HepG2 (cell line): ENCODE data around the gene KLHL18. TPM values are rescaled to one million over a fixed set of nuclear protein-coding genes. Genes with fewer than 3 reads are reported as not detected.

ENCODE experiments used
- FOXA3 ChIP-seq: IDR thresholded peaks from 2 replicates; pipeline ENCODE4 v1.6.1; 2016; ENCODE audit warnings: missing genetic modification reagents, missing compliant biosample characterization
- HNRNPLL ChIP-seq: fragments of 200-400 bp; formaldehyde crosslinking; IDR thresholded peaks from 2 replicates; pipeline ENCODE4 v1.6.1; 2017; ENCODE audit warnings: mild to moderate bottlenecking, low read depth, low read length; ENCODE audit not compliant: poor library complexity, severe bottlenecking
- KDM4B ChIP-seq: sonication (generic); formaldehyde crosslinking; IDR thresholded peaks from 2 replicates; pipeline ENCODE4 v1.4.0; 2020; ENCODE audit warnings: missing genetic modification reagents
- KLF16 ChIP-seq, 2 experiments: sonication (generic) in 1 of 2; formaldehyde crosslinking in 1 of 2; IDR thresholded peaks; 2 replicates each; pipeline versions ENCODE4 v1.6.1 to v1.8.0; 2016 to 2023; ENCODE audit warnings: missing genetic modification reagents in 2 of 2, missing compliant biosample characterization in 1 of 2
- ZFP36L2 ChIP-seq: sonication (generic); formaldehyde crosslinking; IDR thresholded peaks from 2 replicates; pipeline ENCODE4 v1.4.0; 2020; ENCODE audit warnings: missing genetic modification reagents
- ZNF124 ChIP-seq: sonication (generic); formaldehyde crosslinking; IDR thresholded peaks from 2 replicates; pipeline ENCODE4 v1.4.0; 2020; ENCODE audit warnings: missing genetic modification reagents
- ZNF136 ChIP-seq: sonication (generic); formaldehyde crosslinking; IDR thresholded peaks from 2 replicates; pipeline ENCODE4 v1.8.1; 2022; ENCODE audit warnings: low read depth, mild to moderate bottlenecking, moderate library complexity, missing genetic modification reagents
- ZNF224 ChIP-seq: sonication (generic); formaldehyde crosslinking; IDR thresholded peaks from 2 replicates; pipeline ENCODE4 v1.5.0; 2020; ENCODE audit warnings: mild to moderate bottlenecking, missing genetic modification reagents
- ZNF354B ChIP-seq: sonication (generic); formaldehyde crosslinking; IDR thresholded peaks from 2 replicates; pipeline ENCODE4 v1.8.0; 2022; ENCODE audit warnings: mild to moderate bottlenecking, missing genetic modification reagents
- polyA plus RNA-seq, 8 experiments: library from polyadenylated mRNA; depleted of rRNA in 3 of 8; stranded (reverse) in 7 of 8; unstranded in 1 of 8; fragments of >200 nt; fragmentation: Illumina TruSeq in 4 of 8; extraction: Trizol in 4 of 8; gene quantifications; 2 replicates each; pipeline versions ENCODE4 v1.2.1 to v1.2.3, GENCODE V29; 2011 to 2016; ENCODE audit warnings: low read depth in 4 of 8, missing spikeins in 1 of 8, mixed read lengths in 1 of 8; ENCODE audit not compliant: insufficient read depth in 1 of 8
- total RNA-seq, 5 experiments: library from RNA; depleted of rRNA; stranded (reverse); fragments of >200 nt; fragmentation: Illumina TruSeq; extraction: Trizol; gene quantifications; 2 replicates each; pipeline ENCODE4 v1.2.3, GENCODE V29; 2016; ENCODE audit warnings: low read depth in 1 of 5
- TF ChIP-seq, protein P1 (sequence below): sonication (generic); formaldehyde crosslinking; IDR thresholded peaks from 2 replicates; pipeline ENCODE4 v1.8.0; 2022; ENCODE audit warnings: missing genetic modification reagents, low read depth, mild to moderate bottlenecking, borderline replicate concordance
- TF ChIP-seq, protein P2 (sequence below): sonication (generic); formaldehyde crosslinking; IDR thresholded peaks from 2 replicates; pipeline ENCODE4 v1.5.1; 2020; ENCODE audit warnings: mild to moderate bottlenecking, moderate library complexity, missing genetic modification reagents
- TF ChIP-seq, protein P3 (sequence below): sonication (generic); formaldehyde crosslinking; IDR thresholded peaks from 2 replicates; pipeline ENCODE4 v1.4.0; 2020; ENCODE audit warnings: missing genetic modification reagents, mild to moderate bottlenecking, borderline replicate concordance
- TF ChIP-seq, protein P4 (sequence below): sonication (generic); formaldehyde crosslinking; IDR thresholded peaks from 2 replicates; pipeline ENCODE4 v1.5.0; 2020; ENCODE audit warnings: missing genetic modification reagents, mild to moderate bottlenecking, borderline replicate concordance
- TF ChIP-seq, protein P5 (sequence below): sonication (generic); formaldehyde crosslinking; IDR thresholded peaks from 2 replicates; pipeline ENCODE4 v1.4.0; 2020; ENCODE audit warnings: missing genetic modification reagents
- TF ChIP-seq, protein P6 (sequence below): sonication (generic); formaldehyde crosslinking; IDR thresholded peaks from 2 replicates; pipeline ENCODE4 v1.8.0; 2022; ENCODE audit warnings: missing genetic modification reagents, mild to moderate bottlenecking, moderate library complexity, borderline replicate concordance
- TF ChIP-seq, protein P7 (sequence below): IDR thresholded peaks from 2 replicates; pipeline ENCODE4 v1.6.1; 2016; ENCODE audit warnings: missing genetic modification reagents, missing compliant biosample characterization

The KLHL18 gene
- total and polyA plus RNA-seq, 2 of the 13 experiments (the other 11 are each of a cell fraction or from before 2014, with no cell fraction given), result 17.5 to 18.8 TPM

DNA sequence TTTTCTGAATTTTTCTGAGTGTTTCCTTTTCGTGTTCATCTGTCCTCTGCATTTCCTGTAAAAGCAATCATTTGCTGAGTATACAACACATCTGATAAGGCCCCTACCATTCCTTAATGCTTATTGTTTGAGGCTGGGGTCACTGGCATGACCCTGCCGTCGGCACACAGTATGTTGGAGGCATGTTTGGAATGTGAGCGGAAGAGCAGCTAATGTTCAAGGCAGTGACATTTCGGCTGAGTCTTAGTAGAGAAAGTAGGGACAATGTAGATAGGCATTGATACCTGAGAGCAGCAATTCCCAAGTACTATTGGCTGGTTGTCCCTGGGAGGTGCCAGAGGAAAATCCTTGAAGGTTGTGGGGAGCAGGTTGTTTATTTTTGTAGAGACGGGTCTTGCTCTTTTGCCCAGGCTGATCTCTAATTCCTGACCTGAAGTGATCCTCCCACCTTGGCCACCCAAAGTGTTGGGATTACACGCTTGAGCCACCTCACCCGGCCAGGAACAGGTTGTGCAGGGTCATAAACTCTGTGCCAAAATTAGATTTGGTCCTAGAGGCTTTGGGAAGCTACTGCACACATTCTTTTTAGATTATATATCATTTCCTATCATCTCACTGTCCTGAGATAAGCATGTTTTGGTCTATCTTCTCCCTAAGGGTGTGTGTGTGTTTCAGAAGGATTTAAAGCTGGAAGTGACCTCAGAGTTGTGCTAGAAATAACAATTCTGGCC lies 111.6 kb downstream of the KLHL18 start (continued):
- TF ChIP-seq, protein P1, sequence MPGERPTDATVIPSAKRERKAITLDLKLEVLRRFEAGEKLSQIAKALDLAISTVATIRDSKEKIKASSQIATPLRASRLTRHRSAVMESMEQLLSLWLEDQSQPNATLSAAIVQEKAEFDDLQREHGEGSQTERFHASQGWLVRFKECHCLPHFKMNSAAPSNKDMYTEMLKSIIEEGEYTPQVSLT (CRISPR knock-in tag), result no peak
- TF ChIP-seq HNRNPLL, result no peak
- TF ChIP-seq ZNF224 (CRISPR knock-in tag), result no peak
- TF ChIP-seq ZNF354B (CRISPR knock-in tag), result no peak
- TF ChIP-seq, protein P2, sequence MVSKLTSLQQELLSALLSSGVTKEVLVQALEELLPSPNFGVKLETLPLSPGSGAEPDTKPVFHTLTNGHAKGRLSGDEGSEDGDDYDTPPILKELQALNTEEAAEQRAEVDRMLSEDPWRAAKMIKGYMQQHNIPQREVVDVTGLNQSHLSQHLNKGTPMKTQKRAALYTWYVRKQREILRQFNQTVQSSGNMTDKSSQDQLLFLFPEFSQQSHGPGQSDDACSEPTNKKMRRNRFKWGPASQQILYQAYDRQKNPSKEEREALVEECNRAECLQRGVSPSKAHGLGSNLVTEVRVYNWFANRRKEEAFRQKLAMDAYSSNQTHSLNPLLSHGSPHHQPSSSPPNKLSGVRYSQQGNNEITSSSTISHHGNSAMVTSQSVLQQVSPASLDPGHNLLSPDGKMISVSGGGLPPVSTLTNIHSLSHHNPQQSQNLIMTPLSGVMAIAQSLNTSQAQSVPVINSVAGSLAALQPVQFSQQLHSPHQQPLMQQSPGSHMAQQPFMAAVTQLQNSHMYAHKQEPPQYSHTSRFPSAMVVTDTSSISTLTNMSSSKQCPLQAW, result no peak
- TF ChIP-seq, protein P3, sequence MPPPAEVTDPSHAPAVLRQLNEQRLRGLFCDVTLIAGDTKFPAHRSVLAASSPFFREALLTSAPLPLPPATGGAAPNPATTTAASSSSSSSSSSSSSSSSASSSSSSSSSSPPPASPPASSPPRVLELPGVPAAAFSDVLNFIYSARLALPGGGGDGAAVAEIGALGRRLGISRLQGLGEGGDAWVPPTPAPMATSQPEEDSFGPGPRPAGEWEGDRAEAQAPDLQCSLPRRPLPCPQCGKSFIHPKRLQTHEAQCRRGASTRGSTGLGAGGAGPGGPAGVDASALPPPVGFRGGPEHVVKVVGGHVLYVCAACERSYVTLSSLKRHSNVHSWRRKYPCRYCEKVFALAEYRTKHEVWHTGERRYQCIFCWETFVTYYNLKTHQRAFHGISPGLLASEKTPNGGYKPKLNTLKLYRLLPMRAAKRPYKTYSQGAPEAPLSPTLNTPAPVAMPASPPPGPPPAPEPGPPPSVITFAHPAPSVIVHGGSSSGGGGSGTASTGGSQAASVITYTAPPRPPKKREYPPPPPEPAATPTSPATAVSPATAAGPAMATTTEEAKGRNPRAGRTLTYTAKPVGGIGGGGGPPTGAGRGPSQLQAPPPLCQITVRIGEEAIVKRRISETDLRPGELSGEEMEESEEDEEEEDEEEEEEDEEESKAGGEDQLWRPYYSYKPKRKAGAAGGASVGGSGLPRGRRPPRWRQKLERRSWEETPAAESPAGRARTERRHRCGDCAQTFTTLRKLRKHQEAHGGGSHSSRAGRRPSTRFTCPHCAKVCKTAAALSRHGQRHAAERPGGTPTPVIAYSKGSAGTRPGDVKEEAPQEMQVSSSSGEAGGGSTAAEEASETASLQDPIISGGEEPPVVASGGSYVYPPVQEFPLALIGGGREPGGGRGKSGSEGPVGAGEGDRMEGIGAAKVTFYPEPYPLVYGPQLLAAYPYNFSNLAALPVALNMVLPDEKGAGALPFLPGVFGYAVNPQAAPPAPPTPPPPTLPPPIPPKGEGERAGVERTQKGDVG (CRISPR knock-in tag), result peak; percentile 78; the same call in 1 of the 2 replicates
- TF ChIP-seq KDM4B (CRISPR knock-in tag), result no peak
- TF ChIP-seq, protein P4, sequence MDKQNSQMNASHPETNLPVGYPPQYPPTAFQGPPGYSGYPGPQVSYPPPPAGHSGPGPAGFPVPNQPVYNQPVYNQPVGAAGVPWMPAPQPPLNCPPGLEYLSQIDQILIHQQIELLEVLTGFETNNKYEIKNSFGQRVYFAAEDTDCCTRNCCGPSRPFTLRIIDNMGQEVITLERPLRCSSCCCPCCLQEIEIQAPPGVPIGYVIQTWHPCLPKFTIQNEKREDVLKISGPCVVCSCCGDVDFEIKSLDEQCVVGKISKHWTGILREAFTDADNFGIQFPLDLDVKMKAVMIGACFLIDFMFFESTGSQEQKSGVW (CRISPR knock-in tag), result no peak
- TF ChIP-seq FOXA3 (CRISPR knock-in tag), result peak; percentile 67
- no peak for TF ChIP-seq ZNF124 (CRISPR knock-in tag)
- no peak for TF ChIP-seq ZNF136 (CRISPR knock-in tag)
- TF ChIP-seq ZFP36L2, result no peak
- TF ChIP-seq KLF16 (CRISPR knock-in tag; IDR thresholded peaks at IDR 0.05), result no peak
- TF ChIP-seq, protein P5, sequence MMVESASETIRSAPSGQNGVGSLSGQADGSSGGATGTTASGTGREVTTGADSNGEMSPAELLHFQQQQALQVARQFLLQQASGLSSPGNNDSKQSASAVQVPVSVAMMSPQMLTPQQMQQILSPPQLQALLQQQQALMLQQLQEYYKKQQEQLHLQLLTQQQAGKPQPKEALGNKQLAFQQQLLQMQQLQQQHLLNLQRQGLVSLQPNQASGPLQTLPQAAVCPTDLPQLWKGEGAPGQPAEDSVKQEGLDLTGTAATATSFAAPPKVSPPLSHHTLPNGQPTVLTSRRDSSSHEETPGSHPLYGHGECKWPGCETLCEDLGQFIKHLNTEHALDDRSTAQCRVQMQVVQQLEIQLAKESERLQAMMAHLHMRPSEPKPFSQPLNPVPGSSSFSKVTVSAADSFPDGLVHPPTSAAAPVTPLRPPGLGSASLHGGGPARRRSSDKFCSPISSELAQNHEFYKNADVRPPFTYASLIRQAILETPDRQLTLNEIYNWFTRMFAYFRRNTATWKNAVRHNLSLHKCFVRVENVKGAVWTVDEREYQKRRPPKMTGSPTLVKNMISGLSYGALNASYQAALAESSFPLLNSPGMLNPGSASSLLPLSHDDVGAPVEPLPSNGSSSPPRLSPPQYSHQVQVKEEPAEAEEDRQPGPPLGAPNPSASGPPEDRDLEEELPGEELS, result peak; percentile 76
- TF ChIP-seq, protein P6, sequence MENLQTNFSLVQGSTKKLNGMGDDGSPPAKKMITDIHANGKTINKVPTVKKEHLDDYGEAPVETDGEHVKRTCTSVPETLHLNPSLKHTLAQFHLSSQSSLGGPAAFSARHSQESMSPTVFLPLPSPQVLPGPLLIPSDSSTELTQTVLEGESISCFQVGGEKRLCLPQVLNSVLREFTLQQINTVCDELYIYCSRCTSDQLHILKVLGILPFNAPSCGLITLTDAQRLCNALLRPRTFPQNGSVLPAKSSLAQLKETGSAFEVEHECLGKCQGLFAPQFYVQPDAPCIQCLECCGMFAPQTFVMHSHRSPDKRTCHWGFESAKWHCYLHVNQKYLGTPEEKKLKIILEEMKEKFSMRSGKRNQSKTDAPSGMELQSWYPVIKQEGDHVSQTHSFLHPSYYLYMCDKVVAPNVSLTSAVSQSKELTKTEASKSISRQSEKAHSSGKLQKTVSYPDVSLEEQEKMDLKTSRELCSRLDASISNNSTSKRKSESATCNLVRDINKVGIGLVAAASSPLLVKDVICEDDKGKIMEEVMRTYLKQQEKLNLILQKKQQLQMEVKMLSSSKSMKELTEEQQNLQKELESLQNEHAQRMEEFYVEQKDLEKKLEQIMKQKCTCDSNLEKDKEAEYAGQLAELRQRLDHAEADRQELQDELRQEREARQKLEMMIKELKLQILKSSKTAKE, result peak; percentile 84
- TF ChIP-seq, protein P7, sequence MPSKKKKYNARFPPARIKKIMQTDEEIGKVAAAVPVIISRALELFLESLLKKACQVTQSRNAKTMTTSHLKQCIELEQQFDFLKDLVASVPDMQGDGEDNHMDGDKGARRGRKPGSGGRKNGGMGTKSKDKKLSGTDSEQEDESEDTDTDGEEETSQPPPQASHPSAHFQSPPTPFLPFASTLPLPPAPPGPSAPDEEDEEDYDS (CRISPR knock-in tag), result no peak
